Body of pancreas (tissue), 4 donors: ENCODE results near the gene WT1. TPM values are rescaled to one million over a fixed set of nuclear protein-coding genes. Genes with fewer than 3 reads are reported as not detected.

Experiments
- ATAC-seq: fragments of 150-250 bp; one replicate; pipeline ENCODE4 v1.9.1; 2016
- DNase-seq, 4 donors: peaks; one replicate each; pipeline ENCODE4 v3.0.0-alpha.2; 2019
- H3K27ac ChIP-seq, 4 donors: fragments of 200-600 bp; sonication (generic); 1 replicate in 3 of 4; 2 replicates in 1 of 4; pipeline versions ENCODE4 v1.5.1 to v1.6.1; 2016 to 2019; ENCODE audit warnings: mild to moderate bottlenecking in 1 of 4, mixed read lengths in 1 of 4, moderate library complexity in 1 of 4
- H3K27me3 ChIP-seq, 2 donors: fragments of 200-600 bp; sonication (generic); one replicate each; pipeline ENCODE4 v1.6.0; 2016; ENCODE audit warnings: mild to moderate bottlenecking in 1 of 2
- H3K36me3 ChIP-seq, 2 donors: fragments of 200-600 bp; sonication (generic); replicated peaks in 1 of 2; 2 replicates each; pipeline ENCODE4 v1.5.1; 2016; ENCODE audit warnings: low read depth in 2 of 2; ENCODE audit not compliant: insufficient read depth in 1 of 2
- H3K4me1 ChIP-seq: fragments of 200-600 bp; sonication (generic); one replicate; pipeline ENCODE4 v1.6.0; 2016
- H3K4me3 ChIP-seq, 2 donors: fragments of 200-600 bp; sonication (generic); 1 replicate in 1 of 2; 2 replicates in 1 of 2; pipeline ENCODE4 v1.5.1; 2016 to 2019
- H3K9me3 ChIP-seq, 3 donors: fragments of 200-600 bp; sonication (generic); 1 replicate in 2 of 3; 2 replicates in 1 of 3; pipeline ENCODE4 v1.5.1; 2016
- CTCF ChIP-seq, 7 experiments: fragments of 450-650 bp in 4 of 7; fragments of 200-600 bp in 3 of 7; sonication (generic) in 3 of 7; IDR thresholded peaks; one replicate each; pipeline ENCODE4 v1.5.1; 2016 to 2019; ENCODE audit warnings: antibody characterized with exemption in 7 of 7
- POLR2A ChIP-seq, 3 donors: fragments of 450-650 bp; IDR thresholded peaks; one replicate each; pipeline ENCODE4 v1.6.1; 2016; ENCODE audit warnings: antibody characterized with exemption in 3 of 3, mild to moderate bottlenecking in 2 of 3
- WGBS, 2 donors: methylation state at CpG; one replicate each; pipeline ENCODE4 v1.1.5; 2017; 5-methylcytosine and 5-hydroxymethylcytosine counted together
- intact Hi-C: fragments of 100-400 bp; cut with DNase I; formaldehyde crosslinking; loops from one replicate; pipeline ENCODE4 v1.15.1; 2023
- total RNA-seq, 2 donors: library from RNA; depleted of rRNA; stranded (reverse); fragments of >200 nt; gene quantifications; one replicate each; pipeline ENCODE4 v1.1.0, GENCODE V29; 2016

WT1 gene
- total RNA-seq, 2 donors from 2014 or later = 0.99 to 1.0 TPM

DNA sequence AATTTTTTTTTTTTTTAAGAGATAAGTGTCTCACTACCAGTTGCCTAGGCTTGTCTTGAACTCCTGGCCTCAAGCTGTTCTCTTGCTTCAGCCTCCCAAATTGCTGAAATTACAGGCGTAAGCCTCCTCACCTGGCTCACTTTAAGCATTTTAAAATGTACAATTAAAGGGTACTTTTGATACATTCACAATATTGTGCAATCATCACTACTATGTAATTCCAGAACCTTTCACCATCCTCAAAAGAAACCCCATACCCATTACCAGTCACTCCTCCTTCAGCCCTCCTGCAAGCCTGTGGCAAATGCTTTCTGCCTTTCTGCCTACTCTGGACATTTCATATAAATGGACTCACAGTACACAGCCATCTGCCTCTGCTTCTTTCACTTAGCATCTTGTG, 34.5 kb upstream of the WT1 start:
- H3K4me3 ChIP-seq = no peak overlapping the region
- H3K27me3 ChIP-seq = no peaks in the 10 kb centered on the region
- H3K36me3 ChIP-seq = no peaks in the 10 kb centered on the region
- no peak overlapping the region for H3K27ac ChIP-seq
- WGBS, 2 donors = 82 to 90% methylated on average over 1 of the region's 1 CpG
- DNase-seq = no peak
- ATAC-seq = no peak
- no peak for TF ChIP-seq POLR2A (IDR thresholded peaks at IDR 0.05)
- TF ChIP-seq CTCF (IDR thresholded peaks at IDR 0.05) = no peak
- no peaks in the 10 kb centered on the region for H3K4me1 ChIP-seq
- intact Hi-C loops = no loop called here
- no peaks in the 10 kb centered on the region for H3K9me3 ChIP-seq

GRCh38 chr11:32466279-32466915, 31.1 kb upstream of the WT1 start:
- no peak for ATAC-seq
- intact Hi-C loops = no loop called here

GRCh38 chr11:32464078-32464477, 28.7 kb upstream of the WT1 start:
- Histone ChIP-seq H3K9me3 (no peaks in the 10 kb centered on the region), H3K27ac (no peak overlapping the region), H3K4me3 (no peak overlapping the region), H3K27me3 (no peaks in the 10 kb centered on the region), H3K36me3 (no peaks in the 10 kb centered on the region), H3K4me1 (no peaks in the 10 kb centered on the region)
- no peak for DNase-seq
- no peak for ATAC-seq
- 76 to 94% methylated on average over 2 of the region's 2 CpGs for WGBS, 2 donors
- TF ChIP-seq CTCF (IDR thresholded peaks at IDR 0.05) (no peak), POLR2A (IDR thresholded peaks at IDR 0.05) (no peak)
- intact Hi-C loops = no loop called here

More at GRCh38 chr11:32466279-32466915, 31.1 kb upstream of the WT1 start:
- Histone ChIP-seq H3K27me3 (no peaks in the 10 kb centered on the region), H3K4me3 (no peak overlapping the region), H3K27ac (no peak overlapping the region), H3K4me1 (no peaks in the 10 kb centered on the region), H3K9me3 (no peaks in the 10 kb centered on the region), H3K36me3 (no peaks in the 10 kb centered on the region)
- 54 to 65% methylated on average over 5 of the region's 5 CpGs for whole genome bisulfite sequencing, 2 donors
- DNase-seq = no peak
- TF ChIP-seq CTCF (IDR thresholded peaks at IDR 0.05) (no peak), POLR2A (IDR thresholded peaks at IDR 0.05) (no peak)

DNA sequence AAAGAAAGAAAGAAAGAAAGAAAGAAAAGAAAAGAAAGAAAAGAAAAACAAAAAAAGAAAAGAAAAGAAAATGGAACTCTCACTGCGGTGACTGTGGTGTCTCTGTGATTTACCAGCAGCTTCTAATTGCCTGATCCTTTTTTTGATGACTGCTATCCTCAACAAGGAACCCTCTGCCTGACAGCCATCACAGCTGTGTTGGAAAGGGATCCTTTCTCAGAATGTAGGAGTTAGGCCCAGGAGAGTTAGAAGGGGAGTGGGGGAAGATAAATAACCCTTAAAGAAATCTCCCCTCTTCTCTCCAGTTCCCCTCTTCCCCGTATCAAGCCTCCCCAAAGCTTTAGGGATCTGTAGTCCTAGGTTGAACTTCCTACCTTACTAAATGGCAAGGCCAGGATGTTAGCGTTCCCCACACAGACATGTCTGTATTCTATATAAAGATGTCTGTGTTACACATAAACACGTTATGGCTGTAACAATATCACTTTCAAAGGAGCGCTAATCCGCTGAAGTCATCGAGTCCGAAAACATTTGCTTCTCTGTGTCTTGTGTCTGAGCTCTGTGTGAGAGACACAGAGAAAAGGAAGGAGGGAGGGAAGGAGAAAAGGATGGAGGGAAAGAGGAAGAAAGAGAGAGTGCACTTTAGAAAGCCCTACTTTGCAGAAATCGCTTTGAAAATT, 26.8 kb upstream of the WT1 start:
- TF ChIP-seq POLR2A (IDR thresholded peaks at IDR 0.05) = no peak
- no peak for TF ChIP-seq CTCF (IDR thresholded peaks at IDR 0.05)
- Histone ChIP-seq H3K27ac (no peak overlapping the region), H3K4me3 (no peak overlapping the region), H3K27me3 (no peaks in the 10 kb centered on the region), H3K4me1 (no peaks in the 10 kb centered on the region), H3K9me3 (no peaks in the 10 kb centered on the region), H3K36me3 (no peaks in the 10 kb centered on the region)
- intact Hi-C loops = no loop called here
- DNase-seq (no peak), ATAC-seq (no peak)
- WGBS, 2 donors = 70 to 77% methylated on average over 9 of the region's 9 CpGs

- Histone ChIP-seq H3K27ac (no peak overlapping the region), H3K9me3 (no peaks in the 10 kb centered on the region)
These were observed 21.5 kb upstream of the WT1 start for GRCh38 chr11:32456864-32457263.

More at GRCh38 chr11:32456864-32457263, 21.5 kb upstream of the WT1 start:
- H3K36me3 ChIP-seq = no peaks in the 10 kb centered on the region
- TF ChIP-seq POLR2A (IDR thresholded peaks at IDR 0.05) (no peak), CTCF (IDR thresholded peaks at IDR 0.05) (no peak)
- H3K4me3 ChIP-seq = no peak overlapping the region
- DNase-seq (no peak), ATAC-seq (no peak)
- no peaks in the 10 kb centered on the region for H3K4me1 ChIP-seq
- intact Hi-C loops = no loop called here
- H3K27me3 ChIP-seq = no peaks in the 10 kb centered on the region
- 73 to 80% methylated on average over 2 of the region's 2 CpGs for WGBS, 2 donors
